SH-SY5Y (cell line): ENCODE results near the gene LONP2.

Experiments used
- GATA2 ChIP-seq: IDR thresholded peaks from 2 replicates; pipeline ENCODE4 v1.6.1; 2011; ENCODE audit warnings: mild to moderate bottlenecking, low read depth, low read length
- GATA3 ChIP-seq: IDR thresholded peaks from 2 replicates; pipeline ENCODE4 v1.6.1; 2011; ENCODE audit warnings: low read depth, mild to moderate bottlenecking, low read length, moderate library complexity

DNA sequence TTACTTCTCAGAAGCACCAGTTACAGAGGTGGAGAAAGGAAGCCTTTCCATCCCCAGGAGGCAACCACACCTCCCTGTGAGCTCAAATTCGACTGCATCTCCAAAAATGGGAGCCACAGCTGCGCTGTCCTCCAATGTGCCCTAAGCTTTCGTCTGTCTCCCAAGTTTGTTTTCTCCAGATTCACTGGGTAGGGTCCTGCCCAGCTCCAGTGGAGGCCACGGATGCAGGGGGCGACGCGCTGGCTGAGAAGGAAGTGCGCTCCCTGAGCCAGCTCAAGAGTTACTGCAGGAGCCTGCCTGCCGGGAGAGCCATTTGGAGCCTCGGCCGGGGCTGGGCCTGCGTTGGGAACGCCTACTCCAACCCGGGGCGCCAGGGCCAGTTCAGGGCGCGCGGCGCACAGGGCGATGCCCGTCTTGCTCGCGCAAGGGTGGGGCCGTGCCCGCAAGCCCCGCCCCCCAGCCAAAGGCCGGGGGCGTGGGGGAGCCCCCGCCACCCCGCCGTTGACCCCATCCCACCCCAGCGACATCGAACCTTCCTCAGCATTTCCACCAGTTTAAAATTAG, 121.6 kb downstream of the LONP2 start:
- TF ChIP-seq GATA3: no peak
- no peak for TF ChIP-seq GATA2
